HepG2 (cell line): Measurements from ENCODE around the gene NOS1AP. TPM values are rescaled to one million over a fixed set of nuclear protein-coding genes. Genes with fewer than 3 reads are reported as not detected.

Experiments used
- ATAC-seq: fragments of 200-7000 bp; cut with Tn5 transposase; 3 replicates; pipeline ENCODE4 v1.9.1; 2020; ENCODE audit warnings: mild to moderate bottlenecking, moderate library complexity
- BruUV-seq: library from RNA; stranded (reverse); fragments of 400-500 nt; replicated peaks from 2 replicates; lab custom pipeline; 2021; lab: Mats Ljungman, UMichigan
- CTCF ChIA-PET: fragments of 300-600 bp; formaldehyde crosslinking; extraction: SDS; loops from one replicate; lab custom pipeline; 2021; ENCODE audit warnings: low total read pairs, inconsistent platforms, low intra/inter-chr PET ratio; lab: Yijun Ruan, JAX
- POLR2A ChIA-PET: fragments of 350-600 bp; sonication (Branson Sonifier 250); formaldehyde crosslinking; loops from one replicate; lab custom pipeline; 2020; ENCODE audit warnings: antibody characterized with exemption, inconsistent platforms; lab: Yijun Ruan, JAX
- DNase-seq: peaks from one replicate; pipeline ENCODE4 v3.0.0-alpha.2; 2015; ENCODE audit warnings: low spot score
- FAIRE-seq: peaks from 3 replicates; lab custom pipeline; 2011; peaks lifted over from hg19 to GRCh38; lab: Jason Lieb, UNC
- H2AFZ ChIP-seq: one replicate; pipeline ENCODE4 v1.6.1; 2011; ENCODE audit warnings: low read length, inconsistent platforms
- H3K27ac ChIP-seq: fragments of 300-600 bp; 3 replicates; pipeline ENCODE4 v1.8.0; 2011; ENCODE audit warnings: mixed run types, mild to moderate bottlenecking, mixed read lengths, low read length, inconsistent platforms; ENCODE audit not compliant: insufficient read depth; ENCODE audit errors: extremely low read length
- H3K27me3 ChIP-seq, 2 experiments: fragments of 200-600 bp in 1 of 2; 2 replicates in 1 of 2; 3 replicates in 1 of 2; pipeline versions ENCODE4 v1.6.0 to v1.8.0; 2011; ENCODE audit warnings: low read length in 2 of 2, mild to moderate bottlenecking in 2 of 2, moderate library complexity in 2 of 2, inconsistent platforms in 1 of 2; ENCODE audit not compliant: insufficient read depth in 2 of 2, control insufficient read depth in 1 of 2
- H3K36me3 ChIP-seq, 2 experiments: fragments of 200-600 bp in 1 of 2; replicated peaks in 1 of 2; 2 replicates in 1 of 2; 3 replicates in 1 of 2; pipeline versions ENCODE4 v1.5.1 to v1.8.0; 2011; ENCODE audit warnings: low read length in 2 of 2, inconsistent platforms in 1 of 2; ENCODE audit not compliant: insufficient read depth in 2 of 2, control insufficient read depth in 1 of 2
- H3K4me1 ChIP-seq: 2 replicates; pipeline ENCODE4 v1.5.1; 2012; ENCODE audit warnings: low read length, inconsistent platforms; ENCODE audit not compliant: insufficient read depth
- H3K4me2 ChIP-seq: 2 replicates; pipeline ENCODE4 v1.6.0; 2011; ENCODE audit warnings: low read depth, low read length, inconsistent platforms
- H3K4me3 ChIP-seq, 3 experiments: fragments of 200-600 bp in 1 of 3; sonication (generic), shearing (Covaris generic) in 1 of 3; replicated peaks in 1 of 3; 2 replicates each; pipeline ENCODE4 v1.5.1; 2011 to 2016; ENCODE audit warnings: low read length in 3 of 3, inconsistent platforms in 2 of 3, low read depth in 2 of 3, mild to moderate bottlenecking in 2 of 3, control low read depth in 1 of 3, mixed read lengths in 1 of 3; ENCODE audit not compliant: insufficient read depth in 1 of 3
- H3K79me2 ChIP-seq: one replicate; pipeline ENCODE4 v1.6.1; 2011; ENCODE audit warnings: low read length, inconsistent platforms; ENCODE audit not compliant: insufficient read depth
- H3K9ac ChIP-seq: 2 replicates; pipeline ENCODE4 v1.6.0; 2011; ENCODE audit warnings: mild to moderate bottlenecking, low read depth, low read length, inconsistent platforms; ENCODE audit not compliant: insufficient read depth
- H3K9me3 ChIP-seq: 2 replicates; pipeline ENCODE4 v1.5.1; 2012; ENCODE audit warnings: mild to moderate bottlenecking, low read length
- H4K20me1 ChIP-seq: 2 replicates; pipeline ENCODE4 v1.6.0; 2011; ENCODE audit warnings: inconsistent platforms, mild to moderate bottlenecking, low read length, moderate library complexity; ENCODE audit not compliant: insufficient read depth
- CEBPB ChIP-seq: IDR thresholded peaks from 2 replicates; pipeline ENCODE4 v1.6.1; 2011; ENCODE audit warnings: low read depth, low read length, improper control_type of control experiment, borderline replicate concordance
- GTF2F1 ChIP-seq: fragments of 150-350 bp; IDR thresholded peaks from 2 replicates; pipeline ENCODE4 v1.6.1; 2014; ENCODE audit warnings: low read length
- MTF1 ChIP-seq: sonication (generic); formaldehyde crosslinking; IDR thresholded peaks from 2 replicates; pipeline ENCODE4 v1.5.0; 2020; ENCODE audit warnings: missing genetic modification reagents
- RARG ChIP-seq: sonication (generic); formaldehyde crosslinking; IDR thresholded peaks from 2 replicates; pipeline ENCODE4 v1.4.0; 2020; ENCODE audit warnings: low read depth, mild to moderate bottlenecking, missing genetic modification reagents
- SMAD1 ChIP-seq: sonication (generic); formaldehyde crosslinking; IDR thresholded peaks from 2 replicates; pipeline ENCODE4 v1.4.0; 2020; ENCODE audit warnings: missing genetic modification reagents, low read depth, mild to moderate bottlenecking, borderline replicate concordance
- ZNF530 ChIP-seq: sonication (generic); formaldehyde crosslinking; IDR thresholded peaks from 2 replicates; pipeline ENCODE4 v1.5.0; 2020; ENCODE audit warnings: low read depth, mild to moderate bottlenecking, missing genetic modification reagents
- WGBS: methylation state at CpG from one replicate; pipeline ENCODE4 v1.1.6; 2017; ENCODE audit warnings: low lambda C conversion rate; 5-methylcytosine and 5-hydroxymethylcytosine counted together
- in situ Hi-C: cut with HindIII; loops from 2 replicates; pipeline ENCODE4 v1.10.0; 2017; ENCODE audit warnings: low pct_unique_long_range_greater_than_20kb; ENCODE audit not compliant: extremely low pct_ligation_motif_present
- intact Hi-C: fragments of 100-400 bp; cut with micrococcal nuclease; formaldehyde crosslinking; loops from one replicate; pipeline ENCODE4 v1.10.0; 2022; ENCODE audit not compliant: unreplicated experiment
- polyA plus RNA-seq, 8 experiments: library from polyadenylated mRNA; depleted of rRNA in 3 of 8; stranded (reverse) in 7 of 8; unstranded in 1 of 8; fragments of >200 nt; fragmentation: Illumina TruSeq in 4 of 8; extraction: Trizol in 4 of 8; gene quantifications; 2 replicates each; pipeline versions ENCODE4 v1.2.1 to v1.2.3, GENCODE V29; 2011 to 2016; ENCODE audit warnings: low read depth in 4 of 8, missing spikeins in 1 of 8, mixed read lengths in 1 of 8; ENCODE audit not compliant: insufficient read depth in 1 of 8
- total RNA-seq, 5 experiments: library from RNA; depleted of rRNA; stranded (reverse); fragments of >200 nt; fragmentation: Illumina TruSeq; extraction: Trizol; gene quantifications; 2 replicates each; pipeline ENCODE4 v1.2.3, GENCODE V29; 2016; ENCODE audit warnings: low read depth in 1 of 5
- TF ChIP-seq, protein P1 (sequence below): sonication (generic); formaldehyde crosslinking; IDR thresholded peaks from 2 replicates; pipeline ENCODE4 v1.5.1; 2020; ENCODE audit warnings: missing genetic modification reagents, mild to moderate bottlenecking, borderline replicate concordance
- TF ChIP-seq, protein P2 (sequence below): sonication (generic); formaldehyde crosslinking; IDR thresholded peaks from 2 replicates; pipeline ENCODE4; 2020; ENCODE audit warnings: missing genetic modification reagents, mild to moderate bottlenecking, borderline replicate concordance
- TF ChIP-seq, protein P3 (sequence below): sonication (generic); formaldehyde crosslinking; IDR thresholded peaks from 2 replicates; pipeline ENCODE4 v1.4.0; 2020; ENCODE audit warnings: missing genetic modification reagents

Gene NOS1AP
- total and polyA plus RNA-seq, 2 of the 13 experiments (the other 11 are each of a cell fraction or from before 2014, with no cell fraction given) = 2.0 to 3.3 TPM

- Histone ChIP-seq H4K20me1 (no peaks in the 10 kb centered on the region), H3K36me3 (no peaks in the 10 kb centered on the region), H3K4me1 (peaks cover 16% of the 10 kb centered on the region), H3K9ac (no peak overlapping the region), H3K4me2 (no peak overlapping the region), H3K9me3 (no peaks in the 10 kb centered on the region), H3K4me3 (no peak overlapping the region), H3K27ac (no peak overlapping the region), H2AFZ (no peak overlapping the region), H3K27me3 (no peaks in the 10 kb centered on the region), H3K79me2 (no peaks in the 10 kb centered on the region)
- FAIRE-seq (no peak), DNase-seq (no peak), ATAC-seq (no peak)
- BruUV-seq = no TSS peak
- CTCF ChIA-PET = interaction anchor here (1.3 to 3.3 kb wide), 3 partner anchors 156 to 336 kb away, joined by 4 to 37 read pairs (median 10); no protein-coding TSS in a partner anchor
- 79% methylated on average over 3 of the region's 3 CpGs for WGBS
- TF ChIP-seq SMAD1 (CRISPR knock-in tag) = 0 out of 2 replicates have a peak, but pooled peaks have one; percentile 4
- 0 out of 2 replicates have a peak, but pooled peaks have one; percentile 34 for TF ChIP-seq CEBPB
- no peak for TF ChIP-seq RARG (CRISPR knock-in tag)
- POLR2A ChIA-PET = interaction anchor here (1.0 to 1.2 kb wide), 2 partner anchors 12 to 219 kb away, joined by 4 read pairs; no protein-coding TSS in a partner anchor
- intact Hi-C loops = loop anchor here (1.0 to 5.0 kb wide), 5 partner anchors 140 to 570 kb away; partner anchors contain the start of gene UHMK1
- in situ Hi-C loops = loop anchor here (5.0 kb wide), 3 partner anchors 91 to 336 kb away; no protein-coding TSS in a partner anchor
These were observed 12.9 kb upstream of the NOS1AP start for GRCh38 chr1:162056579-162056978.

GRCh38 chr1:162059721-162060120 is 9.8 kb upstream of the NOS1AP start:
- Histone ChIP-seq H3K9me3 (no peaks in the 10 kb centered on the region), H3K4me3 (no peak overlapping the region), H3K27me3 (no peaks in the 10 kb centered on the region), H3K4me2 (no peak overlapping the region), H3K27ac (no peak overlapping the region), H3K9ac (no peak overlapping the region), H3K4me1 (peaks cover 23% of the 10 kb centered on the region), H4K20me1 (no peaks in the 10 kb centered on the region), H3K79me2 (no peaks in the 10 kb centered on the region), H3K36me3 (no peaks in the 10 kb centered on the region), H2AFZ (no peak overlapping the region)
- intact Hi-C loops = loop anchor here (5.0 kb wide), 1 partner anchor 438 kb away; the partner anchor contains the start of gene UHMK1
- 38% methylated on average over 3 of the region's 3 CpGs for WGBS
- no peak for FAIRE-seq
- CTCF ChIA-PET = no interaction called here
- in situ Hi-C loops = loop anchor here (5.0 kb wide), 3 partner anchors 88 to 333 kb away; no protein-coding TSS in a partner anchor
- ATAC-seq = no peak
- no TSS peak for BruUV-seq
- DNase-seq = no peak
- POLR2A ChIA-PET = interaction anchor here (1.2 kb wide), 1 partner anchor 9 kb away, joined by 4 read pairs; no protein-coding TSS in a partner anchor
- TF ChIP-seq, protein P1, sequence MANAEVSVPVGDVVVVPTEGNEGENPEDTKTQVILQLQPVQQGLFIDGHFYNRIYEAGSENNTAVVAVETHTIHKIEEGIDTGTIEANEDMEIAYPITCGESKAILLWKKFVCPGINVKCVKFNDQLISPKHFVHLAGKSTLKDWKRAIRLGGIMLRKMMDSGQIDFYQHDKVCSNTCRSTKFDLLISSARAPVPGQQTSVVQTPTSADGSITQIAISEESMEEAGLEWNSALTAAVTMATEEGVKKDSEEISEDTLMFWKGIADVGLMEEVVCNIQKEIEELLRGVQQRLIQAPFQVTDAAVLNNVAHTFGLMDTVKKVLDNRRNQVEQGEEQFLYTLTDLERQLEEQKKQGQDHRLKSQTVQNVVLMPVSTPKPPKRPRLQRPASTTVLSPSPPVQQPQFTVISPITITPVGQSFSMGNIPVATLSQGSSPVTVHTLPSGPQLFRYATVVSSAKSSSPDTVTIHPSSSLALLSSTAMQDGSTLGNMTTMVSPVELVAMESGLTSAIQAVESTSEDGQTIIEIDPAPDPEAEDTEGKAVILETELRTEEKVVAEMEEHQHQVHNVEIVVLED (CRISPR knock-in tag) = no peak
- TF ChIP-seq MTF1 (CRISPR knock-in tag) (no peak), GTF2F1 (no peak), ZNF530 (no peak)
- TF ChIP-seq, protein P2, sequence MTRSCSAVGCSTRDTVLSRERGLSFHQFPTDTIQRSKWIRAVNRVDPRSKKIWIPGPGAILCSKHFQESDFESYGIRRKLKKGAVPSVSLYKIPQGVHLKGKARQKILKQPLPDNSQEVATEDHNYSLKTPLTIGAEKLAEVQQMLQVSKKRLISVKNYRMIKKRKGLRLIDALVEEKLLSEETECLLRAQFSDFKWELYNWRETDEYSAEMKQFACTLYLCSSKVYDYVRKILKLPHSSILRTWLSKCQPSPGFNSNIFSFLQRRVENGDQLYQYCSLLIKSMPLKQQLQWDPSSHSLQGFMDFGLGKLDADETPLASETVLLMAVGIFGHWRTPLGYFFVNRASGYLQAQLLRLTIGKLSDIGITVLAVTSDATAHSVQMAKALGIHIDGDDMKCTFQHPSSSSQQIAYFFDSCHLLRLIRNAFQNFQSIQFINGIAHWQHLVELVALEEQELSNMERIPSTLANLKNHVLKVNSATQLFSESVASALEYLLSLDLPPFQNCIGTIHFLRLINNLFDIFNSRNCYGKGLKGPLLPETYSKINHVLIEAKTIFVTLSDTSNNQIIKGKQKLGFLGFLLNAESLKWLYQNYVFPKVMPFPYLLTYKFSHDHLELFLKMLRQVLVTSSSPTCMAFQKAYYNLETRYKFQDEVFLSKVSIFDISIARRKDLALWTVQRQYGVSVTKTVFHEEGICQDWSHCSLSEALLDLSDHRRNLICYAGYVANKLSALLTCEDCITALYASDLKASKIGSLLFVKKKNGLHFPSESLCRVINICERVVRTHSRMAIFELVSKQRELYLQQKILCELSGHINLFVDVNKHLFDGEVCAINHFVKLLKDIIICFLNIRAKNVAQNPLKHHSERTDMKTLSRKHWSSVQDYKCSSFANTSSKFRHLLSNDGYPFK (CRISPR knock-in tag) = no peak
- TF ChIP-seq, protein P3, sequence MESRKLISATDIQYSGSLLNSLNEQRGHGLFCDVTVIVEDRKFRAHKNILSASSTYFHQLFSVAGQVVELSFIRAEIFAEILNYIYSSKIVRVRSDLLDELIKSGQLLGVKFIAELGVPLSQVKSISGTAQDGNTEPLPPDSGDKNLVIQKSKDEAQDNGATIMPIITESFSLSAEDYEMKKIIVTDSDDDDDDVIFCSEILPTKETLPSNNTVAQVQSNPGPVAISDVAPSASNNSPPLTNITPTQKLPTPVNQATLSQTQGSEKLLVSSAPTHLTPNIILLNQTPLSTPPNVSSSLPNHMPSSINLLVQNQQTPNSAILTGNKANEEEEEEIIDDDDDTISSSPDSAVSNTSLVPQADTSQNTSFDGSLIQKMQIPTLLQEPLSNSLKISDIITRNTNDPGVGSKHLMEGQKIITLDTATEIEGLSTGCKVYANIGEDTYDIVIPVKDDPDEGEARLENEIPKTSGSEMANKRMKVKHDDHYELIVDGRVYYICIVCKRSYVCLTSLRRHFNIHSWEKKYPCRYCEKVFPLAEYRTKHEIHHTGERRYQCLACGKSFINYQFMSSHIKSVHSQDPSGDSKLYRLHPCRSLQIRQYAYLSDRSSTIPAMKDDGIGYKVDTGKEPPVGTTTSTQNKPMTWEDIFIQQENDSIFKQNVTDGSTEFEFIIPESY (CRISPR knock-in tag) = no peak
